ENCODE results near the gene KCNJ14.

The KCNJ14 gene

DNA sequence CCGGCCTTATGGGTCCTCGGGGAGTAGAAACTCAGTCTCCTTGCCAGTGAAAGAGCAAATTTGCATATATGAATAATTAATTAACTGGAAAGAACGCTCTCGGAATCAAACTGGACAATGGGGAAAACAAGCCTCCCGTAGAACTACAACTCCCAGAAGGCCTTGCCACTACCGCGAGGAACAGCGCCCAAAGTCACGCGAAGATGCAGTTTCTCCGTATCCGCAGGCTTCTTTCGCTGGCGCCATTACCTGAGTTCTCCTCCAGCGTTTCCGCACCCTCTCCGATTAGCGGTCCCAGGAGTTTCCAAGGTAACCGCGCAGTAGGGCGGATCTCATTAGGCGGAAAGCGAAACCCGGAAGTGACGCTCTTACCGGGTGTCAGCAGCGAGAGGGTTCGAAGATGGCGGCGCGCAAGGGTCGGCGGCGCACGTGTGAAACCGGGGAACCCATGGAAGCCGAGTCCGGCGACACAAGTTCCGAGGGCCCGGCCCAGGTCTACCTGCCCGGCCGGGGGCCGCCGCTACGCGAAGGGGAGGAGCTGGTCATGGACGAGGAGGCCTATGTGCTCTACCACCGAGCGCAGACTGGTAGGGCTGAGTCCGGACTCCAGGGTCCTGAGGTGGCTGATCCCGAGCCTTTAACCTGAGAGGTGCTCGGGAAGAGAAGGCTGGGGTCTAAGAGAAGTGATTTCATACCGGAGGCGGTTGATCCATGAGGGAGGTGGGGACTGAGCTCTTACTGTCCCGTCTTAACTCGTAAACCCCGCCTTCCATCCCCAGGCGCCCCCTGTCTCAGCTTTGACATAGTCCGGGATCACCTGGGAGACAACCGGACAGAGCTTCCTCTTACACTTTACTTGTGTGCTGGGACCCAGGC, 9.5 kb upstream of the KCNJ14 start, which contains the start of gene GRWD1:
Gene GRWD1, plus strand, starts transcription at position 378 of the 876 bp plus-strand sequence. Its CDS starts 23 bp downstream, at position 401.
- DNase-seq, result peak; percentile 88

DNA sequence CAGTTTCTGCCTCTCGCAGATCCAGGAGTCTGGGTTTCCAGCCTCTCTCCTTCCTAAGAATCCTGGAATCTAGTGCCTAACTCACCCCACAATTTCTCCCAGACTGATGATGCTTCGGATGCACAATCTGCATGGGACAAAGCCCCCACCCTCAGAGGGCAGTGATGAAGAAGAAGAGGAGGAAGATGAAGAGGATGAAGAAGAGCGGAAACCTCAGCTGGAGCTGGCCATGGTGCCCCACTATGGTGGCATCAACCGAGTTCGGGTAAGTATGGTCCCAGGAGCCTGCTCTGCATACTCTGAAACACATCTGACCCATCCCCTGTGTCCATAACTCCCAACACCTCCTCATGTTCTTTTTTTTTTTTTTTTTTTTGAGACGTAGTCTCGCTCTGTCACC, 8.8 kb upstream of the KCNJ14 start:
- no peak for DNase-seq

DNA sequence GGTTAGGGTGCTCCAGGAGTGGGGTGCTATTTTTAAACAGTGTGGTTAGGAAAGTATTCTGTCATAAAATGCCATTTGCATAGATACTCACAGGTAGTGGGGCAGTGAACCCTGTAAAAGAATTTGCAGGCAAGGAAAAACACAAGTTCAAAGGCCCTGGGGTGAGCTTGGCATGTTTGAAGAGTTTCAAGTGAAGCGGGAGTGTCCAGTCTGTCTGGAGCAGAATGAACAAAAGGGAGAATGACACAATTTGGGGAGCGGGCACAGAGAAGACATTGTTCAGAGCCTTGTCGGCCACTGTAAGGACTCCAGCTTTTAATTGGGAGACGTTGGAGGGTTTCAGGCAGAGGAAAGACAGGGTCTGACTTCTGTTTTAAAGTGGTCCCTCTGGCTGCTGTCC, 6.8 kb upstream of the KCNJ14 start:
- no peak for DNase-seq

DNA sequence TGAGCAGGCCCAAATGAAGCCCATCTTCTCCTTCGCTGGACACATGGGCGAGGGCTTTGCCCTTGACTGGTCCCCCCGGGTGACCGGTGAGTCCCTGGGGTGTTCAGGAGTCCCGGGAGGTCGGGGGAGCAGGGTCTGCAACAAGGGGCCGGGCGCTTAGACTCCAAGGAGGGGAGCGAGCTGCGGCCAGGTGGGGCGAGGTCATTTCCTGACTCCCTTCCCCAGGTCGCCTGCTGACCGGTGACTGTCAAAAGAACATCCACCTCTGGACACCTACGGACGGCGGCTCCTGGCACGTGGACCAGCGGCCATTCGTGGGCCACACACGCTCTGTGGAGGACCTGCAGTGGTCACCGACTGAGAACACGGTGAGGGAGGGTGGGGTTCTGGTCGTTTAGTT, 4.9 kb upstream of the KCNJ14 start:
- no peak for DNase-seq

DNA sequence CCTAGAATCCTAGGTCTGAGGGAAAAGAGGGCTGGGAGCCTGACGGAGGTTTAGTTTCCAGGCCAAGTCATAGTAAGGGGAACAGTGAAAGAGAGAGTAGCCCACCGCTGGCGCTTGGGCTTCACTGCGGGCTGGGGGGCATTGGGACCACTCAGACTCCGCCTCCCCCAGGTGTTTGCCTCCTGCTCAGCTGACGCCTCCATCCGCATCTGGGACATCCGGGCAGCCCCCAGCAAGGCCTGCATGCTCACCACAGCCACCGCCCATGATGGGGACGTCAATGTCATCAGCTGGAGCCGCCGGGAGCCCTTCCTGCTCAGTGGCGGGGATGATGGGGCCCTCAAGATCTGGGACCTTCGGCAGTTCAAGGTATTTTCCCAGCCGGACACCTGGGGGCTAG, 4.5 kb upstream of the KCNJ14 start:
- no peak for DNase-seq

DNA sequence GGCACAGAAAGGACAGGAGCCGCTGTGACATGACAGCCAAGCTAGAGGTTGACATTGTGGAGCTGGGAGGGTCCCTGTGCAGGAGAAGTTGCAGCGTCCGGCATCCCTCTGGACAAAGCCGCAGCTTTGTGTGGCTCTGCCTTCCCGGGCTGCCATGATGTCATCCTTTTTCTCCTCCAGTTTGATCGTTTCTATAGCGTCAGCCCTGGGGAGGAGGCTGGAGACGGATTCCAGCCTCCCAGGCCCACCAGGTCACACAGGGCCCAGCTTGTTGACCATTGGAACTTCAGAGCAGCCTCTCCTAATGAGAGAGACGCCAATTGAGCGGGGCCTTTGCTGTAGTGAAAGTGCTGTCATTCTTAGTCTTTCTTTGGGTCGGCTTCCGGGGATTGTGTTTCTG, 3.8 kb upstream of the KCNJ14 start:
- no peak for DNase-seq

DNA sequence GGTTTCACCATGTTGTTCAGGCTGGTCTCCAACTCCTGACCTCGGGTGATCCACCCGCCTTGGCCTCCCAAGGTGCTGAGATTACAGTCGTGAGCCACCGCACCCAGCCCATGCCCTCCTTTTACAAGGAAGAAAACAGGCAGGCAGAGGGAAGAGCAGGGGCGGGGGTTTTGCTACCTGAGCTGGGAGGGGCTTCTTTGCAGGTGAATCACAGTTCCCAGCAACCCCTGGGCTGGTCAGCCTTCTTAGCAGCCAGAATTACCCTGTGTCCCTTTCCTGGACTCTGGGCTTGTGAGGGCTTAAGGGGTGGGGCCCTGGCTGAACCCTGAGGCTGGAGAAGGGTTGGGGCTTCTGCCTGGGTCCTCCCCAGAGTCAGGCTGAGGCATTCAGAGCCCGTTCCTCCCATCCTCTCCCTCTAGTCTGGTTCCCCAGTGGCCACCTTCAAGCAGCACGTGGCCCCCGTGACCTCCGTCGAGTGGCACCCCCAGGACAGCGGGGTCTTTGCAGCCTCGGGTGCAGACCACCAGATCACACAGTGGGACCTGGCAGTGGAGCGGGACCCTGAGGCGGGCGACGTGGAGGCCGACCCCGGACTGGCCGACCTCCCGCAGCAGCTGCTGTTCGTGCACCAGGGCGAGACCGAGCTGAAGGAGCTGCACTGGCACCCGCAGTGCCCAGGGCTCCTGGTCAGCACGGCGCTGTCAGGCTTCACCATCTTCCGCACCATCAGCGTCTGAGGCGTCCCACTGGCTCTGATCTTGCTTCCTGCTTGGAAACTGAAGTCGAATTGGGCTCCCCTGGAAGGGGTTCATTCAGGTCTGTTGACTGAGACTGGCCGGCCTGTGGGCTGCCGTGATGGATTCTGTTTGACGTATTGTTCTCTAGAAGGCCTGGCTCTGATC, 2.8 kb upstream of the KCNJ14 start:
- no peak for DNase-seq

DNA sequence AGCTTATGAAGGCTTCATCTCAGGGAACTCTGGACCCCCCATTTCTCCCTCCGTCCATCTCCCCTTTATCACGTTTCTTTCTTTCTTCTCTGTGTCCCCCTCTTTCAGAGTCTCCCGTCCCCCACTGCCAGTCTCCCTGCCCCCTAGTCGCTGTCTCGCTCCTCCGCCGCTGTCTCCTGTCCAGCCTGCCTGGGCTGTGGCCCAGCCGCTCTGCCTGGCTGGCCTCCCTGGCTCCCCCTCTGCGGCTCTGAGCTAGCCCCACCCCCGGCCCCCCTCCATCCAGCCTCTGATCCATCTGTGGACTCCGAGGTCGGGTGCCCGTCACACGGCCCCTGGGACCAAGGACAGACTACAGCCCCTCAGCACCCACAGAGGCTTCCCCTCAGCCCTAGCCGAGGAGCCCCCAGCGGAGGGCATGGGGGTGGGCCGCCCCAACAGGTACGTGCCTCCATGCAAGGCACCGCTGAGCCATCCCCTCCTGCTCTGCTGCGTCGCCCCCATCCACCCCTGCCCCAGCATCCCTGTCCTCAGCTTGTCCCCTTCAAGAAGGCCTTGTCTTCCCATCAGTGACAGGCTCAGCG, 1.1 kb upstream of the KCNJ14 start:
- DNase-seq, result no peak

DNA sequence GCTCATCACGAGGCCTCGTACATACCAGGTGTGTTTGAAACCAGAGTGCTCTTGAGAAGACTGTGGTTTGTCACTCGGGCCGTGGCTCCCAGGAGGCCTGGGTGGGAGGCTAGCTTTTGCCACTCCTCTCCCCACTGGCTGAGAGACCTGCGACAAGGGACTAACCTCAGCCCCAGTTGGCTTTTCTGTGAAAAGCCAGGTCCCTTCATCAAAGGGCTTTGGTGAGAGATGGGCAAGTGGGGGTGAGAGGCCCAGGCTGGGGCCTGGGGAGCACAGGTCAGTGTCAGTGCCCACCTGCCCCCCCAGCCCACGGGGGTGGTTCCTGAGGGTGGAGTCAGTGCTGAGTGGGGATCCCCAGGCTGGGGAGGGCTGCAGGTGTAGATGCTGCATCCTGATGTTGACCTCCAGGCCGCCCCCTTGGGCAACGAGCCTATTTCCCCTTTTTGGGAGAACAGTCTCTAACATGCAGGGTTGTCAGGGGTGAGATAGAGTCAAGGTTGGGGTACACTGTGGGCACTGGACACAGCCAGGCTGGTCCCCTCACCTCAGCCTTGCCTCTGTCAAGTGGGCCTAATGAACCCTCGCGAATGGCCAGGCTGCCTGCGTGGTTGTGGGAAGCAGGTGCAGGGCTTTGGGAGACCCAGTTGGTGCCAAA, 661 bp downstream of the KCNJ14 start:
- DNase-seq, result no peak

DNA sequence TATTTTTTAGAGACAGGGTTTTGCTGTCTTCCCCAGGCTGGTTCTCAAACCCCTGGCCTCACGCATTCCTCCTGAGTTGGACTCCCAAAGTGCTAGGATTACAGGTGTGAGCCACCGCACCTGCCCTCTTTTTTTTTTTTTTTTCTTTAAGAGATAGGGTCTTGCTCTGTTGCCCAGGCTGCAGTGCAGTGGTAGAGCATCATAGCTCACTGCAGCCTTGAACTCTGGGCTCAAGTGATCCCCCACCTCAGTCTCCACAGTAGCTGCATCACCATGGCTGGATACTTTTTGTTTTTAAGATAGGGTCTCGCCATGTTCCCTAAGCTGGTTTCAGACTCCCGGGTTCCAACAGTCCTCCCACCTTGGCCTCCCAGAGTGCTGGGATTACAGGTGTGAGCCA, 1.5 kb downstream of the KCNJ14 start:
- no peak for DNase-seq

DNA sequence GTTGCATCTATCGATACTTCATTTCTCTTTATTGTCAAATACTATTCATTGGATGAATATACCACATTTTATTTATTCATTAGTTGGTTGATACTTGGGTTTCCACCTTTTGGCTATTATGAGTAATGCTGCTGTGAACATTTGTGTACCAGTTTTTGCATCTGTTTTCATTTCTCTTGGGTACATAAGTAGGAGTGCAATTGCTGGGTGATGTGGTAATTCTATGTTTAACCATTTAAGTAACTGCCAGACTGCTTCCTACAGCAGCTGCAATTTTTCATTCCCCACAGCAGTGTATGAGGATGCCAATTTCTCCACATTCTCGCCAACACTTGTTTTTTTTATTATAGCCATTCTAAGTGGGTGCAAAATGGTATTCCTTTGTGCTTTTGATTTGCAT, 2.6 kb downstream of the KCNJ14 start:
- DNase-seq, result no peak

DNA sequence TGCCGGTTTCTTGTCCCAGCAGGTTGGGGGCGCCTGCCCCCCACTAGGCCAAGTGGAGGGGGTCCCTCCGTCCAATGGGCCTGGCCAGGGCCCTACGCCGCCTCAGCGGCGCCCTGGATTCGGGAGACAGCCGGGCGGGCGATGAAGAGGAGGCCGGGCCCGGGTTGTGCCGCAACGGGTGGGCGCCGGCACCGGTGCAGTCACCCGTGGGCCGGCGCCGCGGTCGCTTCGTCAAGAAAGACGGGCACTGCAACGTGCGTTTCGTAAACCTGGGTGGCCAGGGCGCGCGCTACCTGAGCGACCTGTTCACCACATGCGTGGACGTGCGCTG, 6.2 kb downstream of the KCNJ14 start:
- DNase-seq, result no peak

DNA sequence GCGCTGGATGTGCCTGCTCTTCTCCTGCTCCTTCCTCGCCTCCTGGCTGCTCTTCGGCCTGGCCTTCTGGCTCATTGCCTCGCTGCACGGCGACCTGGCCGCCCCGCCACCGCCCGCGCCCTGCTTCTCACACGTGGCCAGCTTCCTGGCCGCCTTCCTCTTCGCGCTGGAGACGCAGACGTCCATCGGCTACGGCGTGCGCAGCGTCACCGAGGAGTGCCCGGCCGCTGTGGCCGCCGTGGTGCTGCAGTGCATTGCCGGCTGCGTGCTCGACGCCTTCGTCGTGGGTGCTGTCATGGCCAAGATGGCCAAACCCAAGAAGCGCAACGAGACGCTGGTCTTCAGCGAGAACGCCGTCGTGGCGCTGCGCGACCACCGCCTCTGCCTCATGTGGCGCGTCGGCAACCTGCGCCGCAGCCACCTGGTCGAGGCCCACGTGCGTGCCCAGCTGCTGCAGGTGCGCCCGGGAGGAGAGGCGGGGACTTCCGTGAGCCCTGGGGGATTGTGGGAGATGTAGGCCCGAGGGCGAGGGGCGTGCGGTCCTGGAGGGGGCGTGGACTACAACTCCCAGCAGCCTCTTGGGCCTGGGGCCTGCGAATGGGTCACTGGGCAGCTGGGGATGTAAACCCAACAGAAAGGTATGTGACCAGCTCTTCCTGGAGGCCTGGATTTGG, 6.7 kb downstream of the KCNJ14 start:
- no peak for DNase-seq

DNA sequence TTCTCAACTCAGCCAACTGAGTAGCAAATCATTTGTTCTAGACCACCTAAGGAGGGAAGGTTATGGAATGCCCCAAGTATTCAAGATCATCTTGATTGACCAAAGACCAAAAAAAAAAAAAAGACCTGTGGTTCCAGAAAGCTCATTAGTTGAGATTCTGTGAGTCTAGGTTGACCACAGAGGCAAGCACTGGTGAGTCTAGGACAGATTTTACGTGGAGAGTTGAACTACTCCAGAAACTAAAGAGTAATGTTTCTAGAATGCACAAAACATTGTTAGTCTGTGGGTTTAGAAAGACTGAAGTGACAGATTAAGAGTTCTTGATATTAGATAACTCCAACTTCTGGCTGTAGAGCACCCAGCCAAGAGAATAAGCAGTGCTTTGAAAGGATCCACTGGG, 9.8 kb downstream of the KCNJ14 start:
- no peak for DNase-seq

DNA sequence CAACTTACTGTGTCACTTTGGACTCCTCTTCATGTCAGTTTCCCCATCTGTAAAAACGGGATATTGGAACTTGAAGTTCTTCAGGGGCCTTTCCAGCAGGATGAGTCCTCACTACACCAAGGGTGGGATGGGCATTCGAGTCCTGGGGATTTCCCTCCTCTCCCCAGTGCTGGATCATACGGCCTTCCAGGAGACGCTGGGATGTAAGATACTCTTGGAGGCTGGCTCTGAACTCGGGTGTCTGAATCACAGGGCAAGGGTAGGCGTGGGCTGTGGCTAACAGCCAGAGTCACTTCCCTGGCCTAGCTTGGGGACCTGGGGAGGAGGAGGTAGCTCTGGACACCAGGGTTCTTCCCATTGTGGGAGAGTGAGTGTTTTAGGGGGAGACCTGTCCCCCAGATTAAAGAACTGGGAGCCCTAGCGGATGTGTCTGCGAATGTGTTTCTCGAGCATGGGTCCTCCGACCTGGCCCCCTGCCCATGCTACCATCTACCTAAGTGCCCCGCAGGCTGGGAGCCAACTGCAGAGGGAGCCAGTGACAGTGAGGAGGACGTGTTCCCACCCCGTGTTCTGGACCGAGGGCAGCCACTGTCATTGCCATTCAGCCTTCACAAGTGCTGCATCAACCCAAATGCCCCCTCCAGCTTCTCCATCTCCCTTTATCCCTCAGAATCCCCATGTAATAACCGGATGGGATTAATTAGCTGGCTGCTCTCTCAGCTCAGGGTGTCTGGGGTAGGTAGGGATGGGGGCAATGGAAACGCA, 11.4 kb downstream of the KCNJ14 start:
- no peak for DNase-seq

DNA sequence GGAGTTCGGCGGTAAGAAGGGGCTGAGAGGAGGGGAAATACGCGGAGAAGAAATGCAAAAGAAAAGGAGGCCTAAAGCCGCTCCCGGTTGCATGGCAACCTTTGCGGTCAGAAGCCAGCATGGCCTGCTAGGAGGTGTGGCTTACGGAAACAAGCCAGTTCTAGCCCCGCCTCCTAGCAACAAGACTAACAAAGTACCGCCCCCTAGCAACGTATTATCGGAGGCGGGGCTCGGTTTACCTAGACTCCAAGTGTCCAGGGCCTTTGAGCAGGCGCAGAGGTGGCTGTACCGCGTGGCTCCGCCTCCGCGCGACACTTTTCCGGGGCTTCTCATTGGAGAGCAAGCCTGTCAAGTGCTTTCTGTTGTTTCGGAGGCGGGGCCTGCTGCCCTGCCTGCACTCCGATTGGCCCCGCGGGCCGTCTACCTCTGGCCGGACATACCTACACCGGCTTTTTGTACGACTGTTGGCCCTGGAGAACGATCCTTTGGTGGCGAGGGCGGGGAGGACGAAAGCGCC, 13.5 kb downstream of the KCNJ14 start:
- DNase-seq, result peak; percentile 97

DNA sequence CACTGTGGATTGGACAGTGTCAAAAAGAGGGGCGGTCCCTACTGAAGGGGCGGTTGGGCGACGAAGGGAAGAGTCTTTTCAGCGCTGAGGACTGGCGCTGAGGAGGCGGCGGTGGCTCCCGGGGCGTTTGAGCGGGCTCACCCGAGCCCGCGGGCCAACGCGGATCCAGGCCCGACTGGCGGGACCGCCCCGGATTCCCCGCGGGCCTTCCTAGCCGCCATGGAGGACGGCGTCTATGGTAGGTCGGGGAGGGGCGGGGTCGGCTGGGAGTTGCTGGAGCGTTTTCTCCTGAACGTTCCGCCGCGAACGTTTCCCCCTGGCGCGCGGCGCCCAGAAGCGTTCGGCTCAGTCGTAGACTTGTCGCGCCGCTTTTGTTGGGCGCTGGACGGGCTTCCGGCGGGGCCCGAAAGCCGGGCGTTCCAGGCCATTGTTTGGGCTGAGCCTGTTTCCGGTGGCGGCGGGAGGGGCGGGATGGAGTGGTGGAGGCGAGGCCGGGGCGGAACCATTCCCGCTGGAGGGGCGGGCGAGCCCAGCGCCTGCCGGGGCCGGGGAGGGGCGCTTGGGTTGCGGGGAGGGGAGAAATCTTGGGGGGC, 14.0 kb downstream of the KCNJ14 start, which contains the start of gene CYTH2:
Gene CYTH2, plus strand, starts transcription at position 81 of the 593 bp plus-strand sequence. Its CDS starts 139 bp downstream, at position 220.
- DNase-seq, result peak; percentile 63

DNA sequence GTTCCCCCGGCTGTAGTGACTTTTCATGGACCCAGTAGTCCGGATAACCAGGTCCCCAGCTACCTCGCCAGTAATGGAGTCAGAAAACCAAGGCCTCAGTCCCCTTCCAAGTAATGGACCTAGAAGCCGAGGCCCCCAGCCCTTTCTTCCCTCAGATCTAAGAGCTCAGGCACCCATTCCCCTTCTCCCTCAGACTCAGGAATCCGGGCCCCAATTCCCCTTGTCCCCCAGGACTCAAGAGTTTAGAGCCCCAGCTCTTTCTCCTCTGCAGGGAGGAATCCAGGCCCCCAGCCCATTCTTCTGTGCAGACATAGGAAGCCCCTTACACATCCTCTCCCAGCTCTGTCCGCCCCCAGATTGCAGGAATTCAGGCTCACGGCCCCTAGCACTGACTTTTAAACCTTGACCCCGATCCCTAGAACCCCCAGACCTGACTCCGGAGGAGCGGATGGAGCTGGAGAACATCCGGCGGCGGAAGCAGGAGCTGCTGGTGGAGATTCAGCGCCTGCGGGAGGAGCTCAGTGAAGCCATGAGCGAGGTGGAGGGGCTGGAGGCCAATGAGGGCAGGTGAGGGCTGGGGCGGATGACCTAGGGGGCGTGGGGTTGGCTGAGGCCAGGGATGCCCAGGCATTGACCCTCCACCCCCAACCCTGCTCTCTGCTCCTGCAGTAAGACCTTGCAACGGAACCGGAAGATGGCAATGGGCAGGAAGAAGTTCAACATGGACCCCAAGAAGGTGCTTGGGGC, 14.7 kb downstream of the KCNJ14 start:
- no peak for DNase-seq

DNA sequence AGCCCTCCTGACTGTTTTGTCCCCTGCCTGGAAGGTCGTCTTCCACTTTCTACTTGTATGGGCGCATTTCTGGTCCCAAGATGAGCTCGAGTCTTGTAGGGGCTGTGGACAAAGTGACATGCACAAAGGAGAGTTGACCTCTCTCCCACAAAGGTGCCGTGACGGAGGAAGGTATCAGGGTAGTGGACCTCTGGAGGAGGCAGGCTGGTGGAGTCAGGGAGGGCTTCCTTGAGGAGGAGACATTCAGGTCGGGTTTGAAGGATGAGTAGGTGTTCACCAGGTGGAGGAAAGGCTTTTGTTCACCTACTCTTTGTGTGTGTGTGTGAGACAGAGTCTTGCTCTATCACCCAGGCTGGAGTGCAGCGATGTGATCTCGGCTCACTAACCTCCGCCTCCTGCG, 15.5 kb downstream of the KCNJ14 start:
- no peak for DNase-seq

DNA sequence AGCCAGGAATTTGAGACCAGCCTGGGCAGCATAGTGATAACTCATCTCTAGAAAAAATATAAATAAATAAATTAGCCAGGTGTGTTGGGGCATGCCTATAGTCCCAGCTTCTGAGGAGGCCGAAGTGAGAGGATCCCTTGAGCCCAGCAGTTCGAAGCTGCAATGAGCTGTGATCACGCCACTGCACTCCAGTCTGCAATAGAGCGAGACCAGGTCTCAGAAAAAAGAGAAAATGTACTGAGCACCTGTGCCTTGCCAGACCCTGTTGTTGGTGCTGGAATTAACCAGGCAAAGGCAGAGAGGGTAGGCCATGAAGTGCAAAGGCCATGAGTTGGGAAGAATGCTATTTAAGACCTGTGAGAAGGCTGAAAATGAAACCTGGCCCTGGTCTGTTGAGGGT, 16.5 kb downstream of the KCNJ14 start:
- no peak for DNase-seq
